Hepatocyte (in vitro differentiated cells): ENCODE measurements around the gene SLC25A17.

Source experiments
- CTCF ChIP-seq: fragments of 200-600 bp; sonication (generic); IDR thresholded peaks from 2 replicates; pipeline ENCODE4 v1.5.1; 2016; ENCODE audit warnings: antibody characterized with exemption, mild to moderate bottlenecking; ENCODE audit not compliant: poor library complexity
- EZH2phosphoT487 ChIP-seq: fragments of 200-600 bp; sonication (generic); IDR thresholded peaks from one replicate; pipeline ENCODE4 v1.6.1; 2018; ENCODE audit warnings: antibody characterized with exemption, mild to moderate bottlenecking, low read depth, moderate library complexity; ENCODE audit not compliant: unreplicated experiment, severe bottlenecking

GRCh38 chr22:40727964-40728615, 91.1 kb downstream of the SLC25A17 start:
- TF ChIP-seq CTCF, result no peak
- no peak for TF ChIP-seq EZH2phosphoT487
